C4-2B (cell line): Measurements from ENCODE around the gene LPP.

ENCODE experiments used
- ZFX ChIP-seq: fragments of 450-650 bp; IDR thresholded peaks from 2 replicates; pipeline ENCODE4 v1.6.1; 2017
- TF ChIP-seq, protein P1 (sequence below): fragments of 450-650 bp; conservative IDR thresholded peaks from 2 replicates; pipeline ENCODE4 v1.5.1; 2017; ENCODE audit warnings: mild to moderate bottlenecking

DNA sequence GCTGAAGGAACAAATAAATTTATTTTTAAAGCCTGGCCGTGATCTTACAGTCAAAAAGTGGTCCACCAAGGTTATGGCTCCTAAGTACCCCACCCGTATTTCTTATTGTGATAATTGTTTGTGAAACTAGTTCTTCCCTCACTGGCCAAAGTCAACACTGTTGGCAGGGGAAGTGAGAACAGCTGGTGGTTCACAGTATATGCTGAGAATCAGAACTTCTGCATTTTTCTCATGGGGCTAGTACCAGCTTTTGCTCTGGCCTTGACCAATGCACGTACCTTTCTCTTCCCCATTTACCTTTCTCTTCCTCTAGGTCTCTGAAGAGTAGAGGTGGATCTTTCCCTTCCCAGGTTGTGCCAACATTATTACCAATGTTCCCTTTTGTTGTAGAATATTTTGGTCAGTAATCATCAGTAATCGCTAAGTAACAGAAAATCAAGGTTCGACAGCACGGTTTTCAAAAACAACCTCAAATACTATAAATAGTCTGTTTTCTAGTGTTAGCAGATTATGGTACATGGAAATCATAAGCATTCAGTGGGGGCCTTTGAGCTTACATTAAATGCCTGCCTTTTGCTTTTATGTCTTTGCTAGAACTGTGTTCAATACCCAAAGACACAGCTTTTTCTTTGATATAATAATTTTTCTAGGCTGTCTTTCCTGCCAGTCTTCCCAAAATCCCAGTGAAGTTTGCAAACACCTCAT lies 268.0 kb downstream of the LPP start:
- TF ChIP-seq, protein P1, sequence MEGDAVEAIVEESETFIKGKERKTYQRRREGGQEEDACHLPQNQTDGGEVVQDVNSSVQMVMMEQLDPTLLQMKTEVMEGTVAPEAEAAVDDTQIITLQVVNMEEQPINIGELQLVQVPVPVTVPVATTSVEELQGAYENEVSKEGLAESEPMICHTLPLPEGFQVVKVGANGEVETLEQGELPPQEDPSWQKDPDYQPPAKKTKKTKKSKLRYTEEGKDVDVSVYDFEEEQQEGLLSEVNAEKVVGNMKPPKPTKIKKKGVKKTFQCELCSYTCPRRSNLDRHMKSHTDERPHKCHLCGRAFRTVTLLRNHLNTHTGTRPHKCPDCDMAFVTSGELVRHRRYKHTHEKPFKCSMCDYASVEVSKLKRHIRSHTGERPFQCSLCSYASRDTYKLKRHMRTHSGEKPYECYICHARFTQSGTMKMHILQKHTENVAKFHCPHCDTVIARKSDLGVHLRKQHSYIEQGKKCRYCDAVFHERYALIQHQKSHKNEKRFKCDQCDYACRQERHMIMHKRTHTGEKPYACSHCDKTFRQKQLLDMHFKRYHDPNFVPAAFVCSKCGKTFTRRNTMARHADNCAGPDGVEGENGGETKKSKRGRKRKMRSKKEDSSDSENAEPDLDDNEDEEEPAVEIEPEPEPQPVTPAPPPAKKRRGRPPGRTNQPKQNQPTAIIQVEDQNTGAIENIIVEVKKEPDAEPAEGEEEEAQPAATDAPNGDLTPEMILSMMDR = no peak
- TF ChIP-seq ZFX = no peak
